PFSK-1 (cell line): ENCODE data around the gene ZNF728.

ENCODE experiments used
- FOXP2 ChIP-seq: optimal IDR thresholded peaks from 2 replicates; pipeline ENCODE3; 2011; ENCODE audit warnings: borderline replicate concordance, control low read depth, inconsistent platforms; ENCODE audit not compliant: insufficient read depth; ENCODE audit errors: extremely low read length, extremely low read depth
- POLR2AphosphoS5 ChIP-seq: IDR thresholded peaks from 2 replicates; pipeline ENCODE4 v1.6.1; 2012; ENCODE audit warnings: low read depth, mild to moderate bottlenecking, control low read depth, low read length, moderate library complexity
- SIN3A ChIP-seq: IDR thresholded peaks from 2 replicates; pipeline ENCODE4 v1.6.1; 2012; ENCODE audit warnings: mild to moderate bottlenecking, low read length, moderate library complexity, borderline replicate concordance; ENCODE audit not compliant: insufficient read depth
- TAF1 ChIP-seq: IDR thresholded peaks from 2 replicates; pipeline ENCODE4 v1.6.1; 2012; ENCODE audit warnings: low read length, control low read depth, borderline replicate concordance; ENCODE audit not compliant: insufficient read depth
- TF ChIP-seq, protein P1 (sequence below), 2 experiments: IDR thresholded peaks; 2 replicates each; pipeline versions ENCODE4 v1.6.1 to v1.8.0; 2011 to 2012; ENCODE audit warnings: low read depth in 2 of 2, low read length in 2 of 2, control low read depth in 1 of 2, inconsistent platforms in 1 of 2, mild to moderate bottlenecking in 1 of 2, moderate library complexity in 1 of 2; ENCODE audit not compliant: insufficient read depth in 1 of 2

Gene ZNF728

DNA sequence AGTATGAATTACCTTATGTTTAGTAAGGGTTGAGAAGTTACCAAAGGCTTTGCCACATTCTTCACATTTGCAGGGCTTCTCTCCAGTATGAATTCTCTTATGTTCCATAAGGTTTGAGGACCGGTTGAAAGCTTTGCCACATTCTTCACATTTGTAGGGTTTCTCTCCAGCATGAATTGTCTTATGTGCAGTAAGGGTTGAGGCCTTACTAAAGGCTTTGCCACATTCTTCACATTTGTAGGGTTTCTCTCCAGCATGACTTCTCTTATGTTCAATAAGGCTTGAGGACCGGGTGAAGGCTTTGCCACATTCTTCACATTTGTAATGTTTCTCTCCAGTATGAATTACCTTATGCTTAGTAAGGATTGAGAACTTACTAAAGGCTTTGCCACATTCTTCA is 26.7 kb downstream of the ZNF728 start:
- no peak for TF ChIP-seq SIN3A
- no peak for TF ChIP-seq POLR2AphosphoS5
- no peak for TF ChIP-seq TAF1
- TF ChIP-seq FOXP2, result no peak
- TF ChIP-seq, protein P1, sequence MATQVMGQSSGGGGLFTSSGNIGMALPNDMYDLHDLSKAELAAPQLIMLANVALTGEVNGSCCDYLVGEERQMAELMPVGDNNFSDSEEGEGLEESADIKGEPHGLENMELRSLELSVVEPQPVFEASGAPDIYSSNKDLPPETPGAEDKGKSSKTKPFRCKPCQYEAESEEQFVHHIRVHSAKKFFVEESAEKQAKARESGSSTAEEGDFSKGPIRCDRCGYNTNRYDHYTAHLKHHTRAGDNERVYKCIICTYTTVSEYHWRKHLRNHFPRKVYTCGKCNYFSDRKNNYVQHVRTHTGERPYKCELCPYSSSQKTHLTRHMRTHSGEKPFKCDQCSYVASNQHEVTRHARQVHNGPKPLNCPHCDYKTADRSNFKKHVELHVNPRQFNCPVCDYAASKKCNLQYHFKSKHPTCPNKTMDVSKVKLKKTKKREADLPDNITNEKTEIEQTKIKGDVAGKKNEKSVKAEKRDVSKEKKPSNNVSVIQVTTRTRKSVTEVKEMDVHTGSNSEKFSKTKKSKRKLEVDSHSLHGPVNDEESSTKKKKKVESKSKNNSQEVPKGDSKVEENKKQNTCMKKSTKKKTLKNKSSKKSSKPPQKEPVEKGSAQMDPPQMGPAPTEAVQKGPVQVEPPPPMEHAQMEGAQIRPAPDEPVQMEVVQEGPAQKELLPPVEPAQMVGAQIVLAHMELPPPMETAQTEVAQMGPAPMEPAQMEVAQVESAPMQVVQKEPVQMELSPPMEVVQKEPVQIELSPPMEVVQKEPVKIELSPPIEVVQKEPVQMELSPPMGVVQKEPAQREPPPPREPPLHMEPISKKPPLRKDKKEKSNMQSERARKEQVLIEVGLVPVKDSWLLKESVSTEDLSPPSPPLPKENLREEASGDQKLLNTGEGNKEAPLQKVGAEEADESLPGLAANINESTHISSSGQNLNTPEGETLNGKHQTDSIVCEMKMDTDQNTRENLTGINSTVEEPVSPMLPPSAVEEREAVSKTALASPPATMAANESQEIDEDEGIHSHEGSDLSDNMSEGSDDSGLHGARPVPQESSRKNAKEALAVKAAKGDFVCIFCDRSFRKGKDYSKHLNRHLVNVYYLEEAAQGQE (IDR thresholded peaks at IDR 0.05; ENCODE audit: insufficient read depth in 1 of 2, low read depth in 2 of 2, low read length in 2 of 2), result no peak

DNA sequence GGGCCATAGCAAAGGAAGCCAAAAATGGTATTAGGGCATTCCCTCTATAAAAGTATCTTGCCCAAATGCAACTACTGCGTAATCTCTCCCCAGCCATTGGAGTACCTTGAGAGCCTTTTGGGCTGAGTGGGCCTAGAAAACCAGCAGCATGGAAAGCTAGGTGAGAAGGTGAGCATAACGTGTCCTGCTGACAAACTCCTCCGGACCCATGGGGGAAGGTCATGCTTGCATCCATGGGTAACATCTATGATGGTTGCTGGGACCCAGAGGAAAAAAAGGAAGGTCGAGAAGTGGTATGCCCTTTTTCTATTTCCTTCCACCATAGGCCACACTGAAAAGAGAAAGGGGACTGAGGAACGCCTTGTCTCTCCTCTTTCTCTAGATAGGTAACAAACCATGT is 57.4 kb downstream of the ZNF728 start:
- TF ChIP-seq FOXP2 (no peak), POLR2AphosphoS5 (no peak), SIN3A (no peak), TAF1 (no peak)
- TF ChIP-seq, protein P1 (IDR thresholded peaks at IDR 0.05; ENCODE audit: insufficient read depth in 1 of 2, low read depth in 2 of 2, low read length in 2 of 2), result no peak

DNA sequence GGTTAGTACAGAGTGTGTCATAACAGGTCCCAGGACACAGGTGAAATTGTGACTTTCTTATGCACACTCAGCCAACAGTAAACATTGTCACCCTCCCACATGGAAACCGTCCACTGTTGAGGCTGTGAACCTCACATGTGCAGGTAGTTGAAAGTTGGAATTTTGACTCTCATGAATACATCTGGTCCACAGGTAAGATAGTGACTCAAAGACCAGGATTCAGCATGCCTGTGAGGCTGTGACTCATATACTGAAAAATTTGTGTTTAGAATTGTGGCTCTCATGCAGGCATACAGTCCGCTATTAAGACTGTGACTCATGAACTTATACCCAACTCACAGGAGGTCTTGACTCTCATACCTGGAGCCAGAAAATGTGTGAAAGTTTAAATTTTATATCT is 67.8 kb downstream of the ZNF728 start:
- no peak for TF ChIP-seq FOXP2
- no peak for TF ChIP-seq POLR2AphosphoS5
- no peak for TF ChIP-seq SIN3A
- TF ChIP-seq TAF1, result no peak
- TF ChIP-seq, protein P1 (IDR thresholded peaks at IDR 0.05; ENCODE audit: insufficient read depth in 1 of 2, low read depth in 2 of 2, low read length in 2 of 2), result no peak
